Stimulated activated CD8-positive, alpha-beta memory T cell treated with anti-CD3 and anti-CD28 coated beads, Interleukin-7, amount 100 ng/mL, for 48 hours (primary cell): ENCODE measurements around the gene MAP2K3.

ENCODE experiments used
- DNase-seq, 2 donors: peaks; one replicate each; pipeline ENCODE4 v3.0.0-alpha.2; 2020; ENCODE audit warnings: low read depth in 1 of 2; ENCODE audit errors: extremely low read depth in 1 of 2

Gene MAP2K3

GRCh38 chr17:21362331-21362931, 77.9 kb downstream of the MAP2K3 start:
- no peak for DNase-seq

GRCh38 chr17:21363776-21364642, 79.5 kb downstream of the MAP2K3 start:
- no peak for DNase-seq
